Neutrophil (primary cell): Measurements from ENCODE around the gene CHODL.

ENCODE experiments used
- H3K27ac ChIP-seq: fragments of 200-600 bp; sonication (generic); 2 replicates; pipeline ENCODE4 v1.5.1; 2016; ENCODE audit warnings: mild to moderate bottlenecking, moderate library complexity
- H3K27me3 ChIP-seq: fragments of 200-600 bp; sonication (generic); 2 replicates; pipeline ENCODE4 v1.6.0; 2016; ENCODE audit warnings: mild to moderate bottlenecking
- H3K36me3 ChIP-seq: fragments of 200-600 bp; sonication (generic); 2 replicates; pipeline ENCODE4 v1.5.1; 2017
- H3K4me1 ChIP-seq, 2 experiments: fragments of 200-600 bp in 1 of 2; sonication (generic) in 1 of 2; 1 replicate in 1 of 2; 2 replicates in 1 of 2; pipeline versions ENCODE4 v1.5.1 to v1.6.1; 2013 to 2016; ENCODE audit warnings: low read depth in 1 of 2, low read length in 1 of 2, mild to moderate bottlenecking in 1 of 2, moderate library complexity in 1 of 2; ENCODE audit not compliant: control insufficient read depth in 1 of 2, insufficient read depth in 1 of 2
- H3K4me3 ChIP-seq, 2 experiments: fragments of 200-600 bp in 1 of 2; sonication (generic) in 1 of 2; 1 replicate in 1 of 2; 2 replicates in 1 of 2; pipeline ENCODE4 v1.5.1; 2013 to 2016; ENCODE audit warnings: low read depth in 1 of 2, low read length in 1 of 2, mild to moderate bottlenecking in 1 of 2, moderate library complexity in 1 of 2
- H3K9me3 ChIP-seq: fragments of 200-600 bp; sonication (generic); 2 replicates; pipeline ENCODE4 v1.5.1; 2016
- CTCF ChIP-seq: fragments of 200-600 bp; sonication (generic); IDR thresholded peaks from 2 replicates; pipeline ENCODE4 v1.5.1; 2016; ENCODE audit warnings: antibody characterized with exemption

CHODL gene

GRCh38 chr21:18267496-18267895, 22.9 kb downstream of the CHODL start:
- Histone ChIP-seq H3K36me3 (no peaks in the 10 kb centered on the region), H3K27me3 (no peaks in the 10 kb centered on the region), H3K27ac (no peak overlapping the region), H3K4me1 (no peaks in the 10 kb centered on the region), H3K4me3 (no peak overlapping the region), H3K9me3 (no peaks in the 10 kb centered on the region)
- no peak for TF ChIP-seq CTCF

- Histone ChIP-seq H3K4me1 (no peaks in the 10 kb centered on the region), H3K4me3 (no peak overlapping the region), H3K36me3 (no peaks in the 10 kb centered on the region), H3K27ac (no peak overlapping the region), H3K9me3 (no peaks in the 10 kb centered on the region), H3K27me3 (no peaks in the 10 kb centered on the region)
- no peak for TF ChIP-seq CTCF
Measured at GRCh38 chr21:18268906-18269305, 24.3 kb downstream of the CHODL start.

- Histone ChIP-seq H3K4me3 (no peak overlapping the region), H3K4me1 (no peaks in the 10 kb centered on the region), H3K27me3 (no peaks in the 10 kb centered on the region), H3K27ac (no peak overlapping the region), H3K36me3 (no peaks in the 10 kb centered on the region), H3K9me3 (no peaks in the 10 kb centered on the region)
- TF ChIP-seq CTCF, result no peak
Measured at GRCh38 chr21:18269856-18270255, 25.2 kb downstream of the CHODL start.

- Histone ChIP-seq H3K4me3 (no peak overlapping the region), H3K9me3 (no peaks in the 10 kb centered on the region), H3K27ac (no peak overlapping the region), H3K4me1 (no peaks in the 10 kb centered on the region), H3K27me3 (no peaks in the 10 kb centered on the region), H3K36me3 (no peaks in the 10 kb centered on the region)
- no peak for TF ChIP-seq CTCF
Measured at GRCh38 chr21:18273400-18273799, 28.8 kb downstream of the CHODL start.

GRCh38 chr21:18274370-18274769, 29.7 kb downstream of the CHODL start:
- Histone ChIP-seq H3K27me3 (no peaks in the 10 kb centered on the region), H3K36me3 (no peaks in the 10 kb centered on the region), H3K4me1 (no peaks in the 10 kb centered on the region), H3K9me3 (no peaks in the 10 kb centered on the region), H3K4me3 (no peak overlapping the region), H3K27ac (no peak overlapping the region)
- TF ChIP-seq CTCF, result no peak

- Histone ChIP-seq H3K4me1 (no peaks in the 10 kb centered on the region), H3K36me3 (no peaks in the 10 kb centered on the region), H3K9me3 (no peaks in the 10 kb centered on the region), H3K4me3 (no peak overlapping the region), H3K27me3 (no peaks in the 10 kb centered on the region), H3K27ac (no peak overlapping the region)
- no peak for TF ChIP-seq CTCF
Measured at GRCh38 chr21:18275781-18276180, 31.1 kb downstream of the CHODL start.
